ENCODE measurements around the gene ACSF3.

DNA sequence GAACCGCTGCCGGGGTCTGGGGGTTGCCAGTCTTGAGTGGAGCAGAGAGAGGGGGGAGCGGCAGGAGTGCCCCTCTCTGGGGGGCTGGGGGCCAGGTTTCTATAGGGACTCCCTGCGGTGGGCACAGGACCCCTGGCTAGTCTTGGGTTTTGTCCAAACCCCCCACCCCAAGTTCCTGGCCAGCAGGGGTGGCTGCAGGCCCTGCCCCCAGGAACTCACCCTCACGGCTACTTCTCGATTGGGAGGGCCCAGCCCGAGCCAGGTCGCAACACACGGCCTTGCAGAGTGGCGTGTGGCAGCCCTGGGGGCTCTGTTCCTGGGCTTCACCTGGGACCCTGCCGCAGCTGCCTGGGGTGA is 78.5 kb downstream of the ACSF3 start:
- no peak for TF ChIP-seq POLR2A (IDR thresholded peaks at IDR 0.05)
- TF ChIP-seq, protein P1, sequence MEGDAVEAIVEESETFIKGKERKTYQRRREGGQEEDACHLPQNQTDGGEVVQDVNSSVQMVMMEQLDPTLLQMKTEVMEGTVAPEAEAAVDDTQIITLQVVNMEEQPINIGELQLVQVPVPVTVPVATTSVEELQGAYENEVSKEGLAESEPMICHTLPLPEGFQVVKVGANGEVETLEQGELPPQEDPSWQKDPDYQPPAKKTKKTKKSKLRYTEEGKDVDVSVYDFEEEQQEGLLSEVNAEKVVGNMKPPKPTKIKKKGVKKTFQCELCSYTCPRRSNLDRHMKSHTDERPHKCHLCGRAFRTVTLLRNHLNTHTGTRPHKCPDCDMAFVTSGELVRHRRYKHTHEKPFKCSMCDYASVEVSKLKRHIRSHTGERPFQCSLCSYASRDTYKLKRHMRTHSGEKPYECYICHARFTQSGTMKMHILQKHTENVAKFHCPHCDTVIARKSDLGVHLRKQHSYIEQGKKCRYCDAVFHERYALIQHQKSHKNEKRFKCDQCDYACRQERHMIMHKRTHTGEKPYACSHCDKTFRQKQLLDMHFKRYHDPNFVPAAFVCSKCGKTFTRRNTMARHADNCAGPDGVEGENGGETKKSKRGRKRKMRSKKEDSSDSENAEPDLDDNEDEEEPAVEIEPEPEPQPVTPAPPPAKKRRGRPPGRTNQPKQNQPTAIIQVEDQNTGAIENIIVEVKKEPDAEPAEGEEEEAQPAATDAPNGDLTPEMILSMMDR (IDR thresholded peaks at IDR 0.05 in 4 of 5, conservative IDR thresholded peaks at IDR 0.05 in 1 of 5) = no peak

Data from gastrocnemius medialis (tissue), 4 donors.